SK-N-SH (cell line): ENCODE results near the gene ASIC3.

Experiments
- CHD2 ChIP-seq: fragments of 150-350 bp; IDR thresholded peaks from 2 replicates; pipeline ENCODE4 v1.6.1; 2018; ENCODE audit warnings: low read length; ENCODE audit not compliant: partially characterized antibody
- CTCF ChIP-seq: fragments of 200-600 bp; sonication (generic); IDR thresholded peaks from 2 replicates; pipeline ENCODE4 v1.6.1; 2017; ENCODE audit warnings: antibody characterized with exemption, mild to moderate bottlenecking, moderate library complexity
- ELF1 ChIP-seq: IDR thresholded peaks from 2 replicates; pipeline ENCODE4 v1.4.0; 2012
- EP300 ChIP-seq, 2 experiments: IDR thresholded peaks; 2 replicates each; pipeline versions ENCODE4 v1.4.0 to v1.6.1; 2012; ENCODE audit warnings: borderline replicate concordance in 1 of 2, low read depth in 1 of 2, low read length in 1 of 2
- MXI1 ChIP-seq: IDR thresholded peaks from 2 replicates; pipeline ENCODE4 v1.6.1; 2012; ENCODE audit warnings: mild to moderate bottlenecking, low read depth, low read length, improper control_type of control experiment
- NFIC ChIP-seq: IDR thresholded peaks from 2 replicates; pipeline ENCODE4 v1.4.0; 2012; ENCODE audit warnings: borderline replicate concordance
- POLR2AphosphoS5 ChIP-seq: IDR thresholded peaks from 2 replicates; pipeline ENCODE4 v1.6.1; 2012; ENCODE audit warnings: low read depth, low read length
- RAD21 ChIP-seq: IDR thresholded peaks from 2 replicates; pipeline ENCODE4 v1.6.1; 2012; ENCODE audit warnings: mild to moderate bottlenecking, low read length
- RXRA ChIP-seq: IDR thresholded peaks from 2 replicates; pipeline ENCODE4 v1.4.0; 2012; ENCODE audit warnings: low read depth, mild to moderate bottlenecking, borderline replicate concordance
- TAF1 ChIP-seq: IDR thresholded peaks from 2 replicates; pipeline ENCODE4 v1.6.1; 2012; ENCODE audit warnings: low read depth, mild to moderate bottlenecking, low read length, moderate library complexity, borderline replicate concordance

DNA sequence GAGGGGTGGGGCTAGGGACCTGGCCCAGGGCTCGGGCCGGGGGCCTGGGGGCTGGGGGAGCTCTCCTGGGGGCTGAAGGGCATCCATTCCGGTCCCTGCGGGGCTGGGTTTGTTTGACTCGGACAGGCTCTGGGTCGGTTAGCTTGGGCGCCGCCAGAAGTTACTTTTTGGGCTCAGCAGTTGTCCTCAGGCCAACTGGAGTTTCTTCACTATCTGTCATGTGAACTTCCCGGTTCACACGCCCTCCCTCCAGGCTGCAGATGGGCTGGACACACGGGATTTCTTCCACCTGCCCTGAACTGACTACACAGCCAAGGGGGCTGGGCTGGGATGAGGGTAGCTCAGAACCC is 14.9 kb downstream of the ASIC3 start:
- TF ChIP-seq POLR2AphosphoS5, result no peak
- TF ChIP-seq NFIC, result no peak
- TF ChIP-seq CTCF, result no peak
- TF ChIP-seq RXRA, result no peak
- TF ChIP-seq RAD21, result no peak
- TF ChIP-seq EP300 (IDR thresholded peaks at IDR 0.05; ENCODE audit: borderline replicate concordance in 1 of 2, low read depth in 1 of 2, low read length in 1 of 2), result no peak
- no peak for TF ChIP-seq ELF1
- no peak for TF ChIP-seq CHD2
- no peak for TF ChIP-seq MXI1
- no peak for TF ChIP-seq TAF1
